Fibroblast of mammary gland (primary cell): ENCODE results near the gene GRB7.

Experiments used
- DNase-seq: peaks from one replicate; pipeline ENCODE4 v3.0.0-alpha.2; 2010; ENCODE audit warnings: low read depth
- H3K4me3 ChIP-seq: 2 replicates; pipeline ENCODE4 v1.5.1; 2011; ENCODE audit warnings: low read depth, mild to moderate bottlenecking, low read length, moderate library complexity; ENCODE audit not compliant: control insufficient read depth
- TF ChIP-seq, protein P1 (sequence below): conservative IDR thresholded peaks from 2 replicates; pipeline ENCODE4 v1.5.1; 2011; ENCODE audit warnings: low read depth, low read length, inconsistent platforms; ENCODE audit not compliant: control insufficient read depth, insufficient read depth

Gene GRB7

GRCh38 chr17:39716073-39716818 is 21.5 kb upstream of the GRB7 start:
- DNase-seq = no peak
- TF ChIP-seq, protein P1, sequence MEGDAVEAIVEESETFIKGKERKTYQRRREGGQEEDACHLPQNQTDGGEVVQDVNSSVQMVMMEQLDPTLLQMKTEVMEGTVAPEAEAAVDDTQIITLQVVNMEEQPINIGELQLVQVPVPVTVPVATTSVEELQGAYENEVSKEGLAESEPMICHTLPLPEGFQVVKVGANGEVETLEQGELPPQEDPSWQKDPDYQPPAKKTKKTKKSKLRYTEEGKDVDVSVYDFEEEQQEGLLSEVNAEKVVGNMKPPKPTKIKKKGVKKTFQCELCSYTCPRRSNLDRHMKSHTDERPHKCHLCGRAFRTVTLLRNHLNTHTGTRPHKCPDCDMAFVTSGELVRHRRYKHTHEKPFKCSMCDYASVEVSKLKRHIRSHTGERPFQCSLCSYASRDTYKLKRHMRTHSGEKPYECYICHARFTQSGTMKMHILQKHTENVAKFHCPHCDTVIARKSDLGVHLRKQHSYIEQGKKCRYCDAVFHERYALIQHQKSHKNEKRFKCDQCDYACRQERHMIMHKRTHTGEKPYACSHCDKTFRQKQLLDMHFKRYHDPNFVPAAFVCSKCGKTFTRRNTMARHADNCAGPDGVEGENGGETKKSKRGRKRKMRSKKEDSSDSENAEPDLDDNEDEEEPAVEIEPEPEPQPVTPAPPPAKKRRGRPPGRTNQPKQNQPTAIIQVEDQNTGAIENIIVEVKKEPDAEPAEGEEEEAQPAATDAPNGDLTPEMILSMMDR = no peak
- H3K4me3 ChIP-seq = no peak overlapping the region

GRCh38 chr17:39716879-39717536 is 20.7 kb upstream of the GRB7 start:
- no peak overlapping the region for H3K4me3 ChIP-seq
- TF ChIP-seq, protein P1 = no peak
- no peak for DNase-seq

DNA sequence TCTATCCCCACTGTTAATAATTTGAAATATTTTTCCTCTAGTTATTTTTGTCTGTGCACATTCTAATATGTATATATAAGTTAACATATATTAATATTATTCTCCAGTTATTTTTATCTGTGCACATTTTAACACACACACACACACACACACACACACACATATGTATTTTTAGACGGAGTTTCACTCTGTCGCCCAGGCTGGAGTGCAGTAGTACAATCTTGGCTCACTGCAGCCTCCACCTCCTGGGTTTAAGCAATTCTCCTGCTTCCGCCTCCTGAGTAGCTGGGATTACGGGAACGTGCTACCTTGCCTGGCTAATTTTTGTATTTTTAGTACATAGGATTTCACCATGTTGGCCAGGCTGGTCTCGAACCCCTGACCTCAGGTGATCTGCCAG is 20.1 kb upstream of the GRB7 start:
- H3K4me3 ChIP-seq = no peak overlapping the region
- TF ChIP-seq, protein P1 = no peak
- DNase-seq = no peak

GRCh38 chr17:39719563-39720355 is 18.0 kb upstream of the GRB7 start:
- DNase-seq = no peak
- H3K4me3 ChIP-seq = no peak overlapping the region
- TF ChIP-seq, protein P1 = no peak

DNA sequence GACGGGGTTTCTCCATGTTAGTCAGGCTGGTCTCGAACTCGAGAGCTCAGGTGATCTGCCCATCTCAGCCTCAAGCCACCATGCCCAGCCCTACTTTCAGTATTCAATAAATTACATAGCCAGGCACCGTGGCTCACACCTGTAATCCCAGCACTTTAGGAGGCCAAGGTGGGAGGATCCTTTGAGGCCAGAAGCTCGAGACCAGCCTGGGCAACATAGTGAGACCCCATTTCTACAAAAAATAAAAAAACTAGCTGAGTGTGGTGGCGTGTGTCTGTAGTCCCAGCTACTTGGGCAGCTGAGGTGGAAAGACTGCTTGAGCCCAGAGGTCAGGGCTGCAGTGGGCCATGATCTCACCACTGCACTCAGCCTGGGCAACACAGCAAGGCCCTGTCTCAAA is 15.6 kb upstream of the GRB7 start:
- DNase-seq = no peak
- H3K4me3 ChIP-seq = no peak overlapping the region
- TF ChIP-seq, protein P1 = no peak

GRCh38 chr17:39722965-39723848 is 14.5 kb upstream of the GRB7 start:
- no peak for DNase-seq
- no peak overlapping the region for H3K4me3 ChIP-seq
- TF ChIP-seq, protein P1 = no peak
